ENCODE measurements around the gene TP53BP2.

- TF ChIP-seq CTCF (IDR thresholded peaks at IDR 0.05; ENCODE audit: insufficient read depth, low read length): no peak
- TF ChIP-seq GABPA (IDR thresholded peaks at IDR 0.05; ENCODE audit: low read depth): no peak
- TF ChIP-seq POLR2AphosphoS5 (IDR thresholded peaks at IDR 0.05; ENCODE audit: low read depth): no peak
Measured at GRCh38 chr1:223784541-223784940, 61.2 kb downstream of the TP53BP2 start.
